Spinal cord (tissue), 4 donors: Measurements from ENCODE around the gene ZCCHC24. TPM values are rescaled to one million over a fixed set of nuclear protein-coding genes. Genes with fewer than 3 reads are reported as not detected.

Source experiments
- polyA plus RNA-seq, 2 donors: library from polyadenylated mRNA; unstranded; fragments of 120-200 nt; gene quantifications; one replicate each; pipeline ENCODE4 v1.2.1, GENCODE V29; 2013; ENCODE audit not compliant: insufficient read length in 2 of 2
- total RNA-seq, 2 donors: library from RNA; depleted of rRNA in 1 of 2; stranded (reverse); fragments of 120-200 nt in 1 of 2; fragments of >200 nt in 1 of 2; gene quantifications; one replicate each; pipeline versions ENCODE4 v1.2.3 to v1.2.4, GENCODE V29; 2013 to 2014

ZCCHC24 gene
- total and polyA plus RNA-seq, 4 donors = 22.9 to 75.2 (median 56.3) TPM

Other genes starting within 250 kb of the ZCCHC24 start
- 10 to 100 TPM; 20.6 to 23.4 TPM for gene PPIF, start 98.2 kb downstream of the ZCCHC24 start, total RNA-seq
- gene PPIF, start 98.2 kb downstream of the ZCCHC24 start, polyA plus RNA-seq = 10 to 100 TPM; 48.9 to 49.5 TPM
- gene EIF5AL1, start 66.9 kb upstream of the ZCCHC24 start, total RNA-seq = under 1 TPM; 0.10 to 0.28 TPM
- gene EIF5AL1, start 66.9 kb upstream of the ZCCHC24 start, polyA plus RNA-seq = 1 to 10 TPM; 2.2 to 4.7 TPM
- under 1 TPM; 0.11 to 0.20 TPM for gene SFTPA2, start 114.8 kb upstream of the ZCCHC24 start, total RNA-seq
- gene SFTPA2, start 114.8 kb upstream of the ZCCHC24 start, polyA plus RNA-seq = under 1 TPM; 0.16 to 0.57 TPM
- gene SFTPA1, start 165.3 kb upstream of the ZCCHC24 start, total RNA-seq = not detected
- not detected for gene SFTPA1, start 165.3 kb upstream of the ZCCHC24 start, polyA plus RNA-seq